Vein endothelial cell (primary cell): ENCODE measurements around the gene PROCR. TPM values are rescaled to one million over a fixed set of nuclear protein-coding genes. Genes with fewer than 3 reads are reported as not detected.

Source experiments
- small RNA-seq: library from RNA; depleted of rRNA; stranded (forward); fragments of <200 nt; gene quantifications from one replicate; pipeline ENCODE3, GENCODE V24; 2012
- total RNA-seq: library from RNA; depleted of rRNA; stranded (reverse); fragments of >200 nt; gene quantifications from 2 replicates; pipeline ENCODE4 v1.2.3, GENCODE V29; 2012

Gene PROCR
- total RNA-seq: 243 and 351 TPM in 2 replicates

GRCh38 chr20:35171753-35172433 is at the start of gene PROCR:
Gene PROCR (plus strand): TSS chr20:35172072. CDS start chr20:35172155, 83 bp downstream.

GRCh38 chr20:35146920-35147574 is 24.8 kb upstream of the PROCR start, which contains the start of gene EDEM2:
Gene EDEM2 (minus strand): TSS chr20:35147336. CDS start chr20:35147258, 78 bp downstream.

GRCh38 chr20:35226126-35226883 is 54.4 kb downstream of the PROCR start, which contains the start of gene MMP24:
Gene MMP24 (plus strand): TSS chr20:35226690. CDS start chr20:35226739, 49 bp downstream.

Small RNA genes within 50 kb of the gene (small RNA-seq; reads per million reads assigned to genes)
- gene MT1P3: not detected
- not detected for gene RNA5SP483

Other genes with a start within 250 kb of the PROCR start
- 53.8 and 53.9 TPM in 2 replicates for gene GSS, start 216.3 kb upstream of the PROCR start, total RNA-seq
- not detected in 2 replicates for gene MYH7B, start 216.2 kb upstream of the PROCR start, total RNA-seq
- 105 and 132 TPM in 2 replicates for gene TRPC4AP, start 79.3 kb upstream of the PROCR start, total RNA-seq
- gene EDEM2, start 24.7 kb upstream of the PROCR start, total RNA-seq: 44.0 and 46.4 TPM in 2 replicates
- gene MMP24, start 54.6 kb downstream of the PROCR start, total RNA-seq: 0.76 and 0.98 TPM in 2 replicates
- 12.5 and 14.0 TPM in 2 replicates for gene MMP24OS, start 106.0 kb downstream of the PROCR start, total RNA-seq
- gene EIF6, start 112.7 kb downstream of the PROCR start, total RNA-seq: 140 and 151 TPM in 2 replicates
- not detected in 2 replicates for gene FAM83C, start 120.4 kb downstream of the PROCR start, total RNA-seq
- 18.9 and 19.6 TPM in 2 replicates for gene UQCC1, start 239.9 kb downstream of the PROCR start, total RNA-seq